Activated naive CD8-positive, alpha-beta T cell treated with anti-CD3 and anti-CD28 coated beads, Interleukin-2, amount 50 U/mL, for 24 hours (primary cell): Measurements from ENCODE around the gene MSX2.

ENCODE experiments used
- ATAC-seq: fragments of 150-1000 bp; cut with Tn5 transposase; one replicate; pipeline ENCODE4 v1.10.0; 2021
- DNase-seq: peaks from one replicate; pipeline ENCODE4 v3.0.0; 2021
- H3K27ac Mint-ChIP-seq: one replicate; pipeline ENCODE4 v1.8.0; 2021; ENCODE audit warnings: mild to moderate bottlenecking, mixed read lengths
- H3K27me3 Mint-ChIP-seq: one replicate; pipeline ENCODE4 v1.8.0; 2021; ENCODE audit warnings: mixed read lengths
- H3K36me3 Mint-ChIP-seq: one replicate; pipeline ENCODE4 v1.8.0; 2021; ENCODE audit warnings: low read depth, mixed read lengths
- H3K4me1 Mint-ChIP-seq: one replicate; pipeline ENCODE4 v1.8.0; 2021; ENCODE audit warnings: mixed read lengths
- H3K4me3 Mint-ChIP-seq: one replicate; pipeline ENCODE4 v1.8.0; 2021; ENCODE audit warnings: mild to moderate bottlenecking, moderate library complexity, mixed read lengths
- H3K9me3 Mint-ChIP-seq: one replicate; pipeline ENCODE4 v1.8.0; 2021; ENCODE audit warnings: mixed read lengths

The MSX2 gene

GRCh38 chr5:174724484-174725260, at the start of gene MSX2:
MSX2 (plus strand) TSS chr5:174724582; CDS start chr5:174724660, 78 bp downstream.
- peaks cover 85% of the 10 kb centered on the region for H3K27me3 Mint-ChIP-seq
- DNase-seq (peak; percentile 27), ATAC-seq (peak; percentile 54)
- no peaks in the 10 kb centered on the region for H3K9me3 Mint-ChIP-seq
- no peaks in the 10 kb centered on the region for H3K36me3 Mint-ChIP-seq
- H3K4me3 Mint-ChIP-seq = peak within 1 kb of the TSS; percentile 57
- peaks cover 7% of the 10 kb centered on the region for H3K4me1 Mint-ChIP-seq
- no peak within 1 kb of the TSS for H3K27ac Mint-ChIP-seq

GRCh38 chr5:174675110-174675509, 49.3 kb upstream of the MSX2 start:
- Mint-ChIP-seq H3K36me3 (no peaks in the 10 kb centered on the region), H3K27me3 (peaks cover 3% of the 10 kb centered on the region), H3K9me3 (peaks cover 9% of the 10 kb centered on the region), H3K4me3 (no peak overlapping the region), H3K4me1 (no peaks in the 10 kb centered on the region), H3K27ac (no peak overlapping the region)
- ATAC-seq (no peak), DNase-seq (no peak)

- peaks cover 11% of the 10 kb centered on the region for H3K9me3 Mint-ChIP-seq
- no peak overlapping the region for H3K27ac Mint-ChIP-seq
- DNase-seq (no peak), ATAC-seq (no peak)
- H3K27me3 Mint-ChIP-seq = peaks cover 3% of the 10 kb centered on the region
- H3K4me1 Mint-ChIP-seq = no peaks in the 10 kb centered on the region
- H3K36me3 Mint-ChIP-seq = no peaks in the 10 kb centered on the region
- no peak overlapping the region for H3K4me3 Mint-ChIP-seq
These were observed 48.5 kb upstream of the MSX2 start for GRCh38 chr5:174675916-174676315.

GRCh38 chr5:174678107-174678506, 46.3 kb upstream of the MSX2 start:
- Mint-ChIP-seq H3K36me3 (no peaks in the 10 kb centered on the region), H3K9me3 (peaks cover 11% of the 10 kb centered on the region), H3K27me3 (peaks cover 5% of the 10 kb centered on the region), H3K4me3 (no peak overlapping the region), H3K27ac (no peak overlapping the region), H3K4me1 (no peaks in the 10 kb centered on the region)
- no peak for DNase-seq
- no peak for ATAC-seq

GRCh38 chr5:174680901-174681565, 43.3 kb upstream of the MSX2 start:
- DNase-seq (no peak), ATAC-seq (no peak)
- peaks cover 16% of the 10 kb centered on the region for H3K9me3 Mint-ChIP-seq
- no peaks in the 10 kb centered on the region for H3K4me1 Mint-ChIP-seq
- peaks cover 8% of the 10 kb centered on the region for H3K27me3 Mint-ChIP-seq
- H3K4me3 Mint-ChIP-seq = no peak overlapping the region
- no peak overlapping the region for H3K27ac Mint-ChIP-seq
- H3K36me3 Mint-ChIP-seq = no peaks in the 10 kb centered on the region

- H3K27me3 Mint-ChIP-seq = peaks cover 58% of the 10 kb centered on the region
- H3K4me1 Mint-ChIP-seq = peaks cover 2% of the 10 kb centered on the region
- H3K9me3 Mint-ChIP-seq = peaks cover 4% of the 10 kb centered on the region
- no peak overlapping the region for H3K27ac Mint-ChIP-seq
- ATAC-seq (no peak), DNase-seq (no peak)
- H3K36me3 Mint-ChIP-seq = no peaks in the 10 kb centered on the region
- no peak overlapping the region for H3K4me3 Mint-ChIP-seq
These were observed 36.9 kb upstream of the MSX2 start for GRCh38 chr5:174687503-174687902.

- no peaks in the 10 kb centered on the region for H3K36me3 Mint-ChIP-seq
- ATAC-seq (no peak), DNase-seq (no peak)
- no peak overlapping the region for H3K27ac Mint-ChIP-seq
- peaks cover 5% of the 10 kb centered on the region for H3K4me1 Mint-ChIP-seq
- H3K4me3 Mint-ChIP-seq = no peak overlapping the region
- H3K9me3 Mint-ChIP-seq = peaks cover 4% of the 10 kb centered on the region
- peaks cover 70% of the 10 kb centered on the region for H3K27me3 Mint-ChIP-seq
These were observed 35.7 kb upstream of the MSX2 start for GRCh38 chr5:174688441-174689354.

GRCh38 chr5:174690271-174690670, 34.1 kb upstream of the MSX2 start:
- H3K36me3 Mint-ChIP-seq = no peaks in the 10 kb centered on the region
- peaks cover 81% of the 10 kb centered on the region for H3K27me3 Mint-ChIP-seq
- H3K4me3 Mint-ChIP-seq = no peak overlapping the region
- no peak for DNase-seq
- ATAC-seq = no peak
- no peak overlapping the region for H3K27ac Mint-ChIP-seq
- no peaks in the 10 kb centered on the region for H3K9me3 Mint-ChIP-seq
- peaks cover 5% of the 10 kb centered on the region for H3K4me1 Mint-ChIP-seq

GRCh38 chr5:174692381-174692780, 32.0 kb upstream of the MSX2 start:
- Mint-ChIP-seq H3K36me3 (no peaks in the 10 kb centered on the region), H3K27me3 (peaks cover 76% of the 10 kb centered on the region)
- ATAC-seq = no peak

GRCh38 chr5:174692982-174693422, 31.4 kb upstream of the MSX2 start:
- DNase-seq (no peak), ATAC-seq (no peak)
- Mint-ChIP-seq H3K9me3 (no peaks in the 10 kb centered on the region), H3K27me3 (peaks cover 69% of the 10 kb centered on the region), H3K4me1 (peaks cover 5% of the 10 kb centered on the region), H3K4me3 (no peak overlapping the region), H3K36me3 (no peaks in the 10 kb centered on the region), H3K27ac (no peak overlapping the region)

More at GRCh38 chr5:174692381-174692780, 32.0 kb upstream of the MSX2 start:
- H3K27ac Mint-ChIP-seq = no peak overlapping the region
- no peak for DNase-seq
- no peaks in the 10 kb centered on the region for H3K9me3 Mint-ChIP-seq
- H3K4me3 Mint-ChIP-seq = no peak overlapping the region
- H3K4me1 Mint-ChIP-seq = peaks cover 5% of the 10 kb centered on the region

GRCh38 chr5:174693697-174694385, 30.5 kb upstream of the MSX2 start:
- H3K9me3 Mint-ChIP-seq = no peaks in the 10 kb centered on the region
- no peak overlapping the region for H3K4me3 Mint-ChIP-seq
- peaks cover 5% of the 10 kb centered on the region for H3K4me1 Mint-ChIP-seq
- H3K27ac Mint-ChIP-seq = no peak overlapping the region
- peaks cover 61% of the 10 kb centered on the region for H3K27me3 Mint-ChIP-seq
- ATAC-seq (no peak), DNase-seq (no peak)
- no peaks in the 10 kb centered on the region for H3K36me3 Mint-ChIP-seq

- H3K27me3 Mint-ChIP-seq = peaks cover 54% of the 10 kb centered on the region
- no peaks in the 10 kb centered on the region for H3K9me3 Mint-ChIP-seq
- no peak for ATAC-seq
- no peak overlapping the region for H3K27ac Mint-ChIP-seq
- peaks cover 5% of the 10 kb centered on the region for H3K4me1 Mint-ChIP-seq
- no peaks in the 10 kb centered on the region for H3K36me3 Mint-ChIP-seq
- H3K4me3 Mint-ChIP-seq = no peak overlapping the region
- DNase-seq = no peak
These were observed 29.8 kb upstream of the MSX2 start for GRCh38 chr5:174694611-174695010.

- no peak for ATAC-seq
- H3K27ac Mint-ChIP-seq = no peak overlapping the region
- peaks cover 28% of the 10 kb centered on the region for H3K27me3 Mint-ChIP-seq
- H3K9me3 Mint-ChIP-seq = no peaks in the 10 kb centered on the region
- no peaks in the 10 kb centered on the region for H3K4me1 Mint-ChIP-seq
- no peaks in the 10 kb centered on the region for H3K36me3 Mint-ChIP-seq
- H3K4me3 Mint-ChIP-seq = no peak overlapping the region
- DNase-seq = no peak
These were observed 26.2 kb upstream of the MSX2 start for GRCh38 chr5:174698156-174698555.

- H3K9me3 Mint-ChIP-seq = no peaks in the 10 kb centered on the region
- H3K27me3 Mint-ChIP-seq = peaks cover 18% of the 10 kb centered on the region
- DNase-seq (no peak), ATAC-seq (no peak)
- no peaks in the 10 kb centered on the region for H3K4me1 Mint-ChIP-seq
- no peak overlapping the region for H3K27ac Mint-ChIP-seq
- no peak overlapping the region for H3K4me3 Mint-ChIP-seq
- H3K36me3 Mint-ChIP-seq = no peaks in the 10 kb centered on the region
These were observed 25.3 kb upstream of the MSX2 start for GRCh38 chr5:174699131-174699530.
